SU-DHL-6 (cell line): ENCODE results near the gene FAM200B.

ENCODE experiments used
- H2AFZ ChIP-seq: fragments of 200-600 bp; sonication (generic); 2 replicates; pipeline ENCODE4 v1.6.1; 2014; ENCODE audit warnings: low read depth, mild to moderate bottlenecking, moderate library complexity, mixed read lengths, antibody characterized with exemption, low read length; ENCODE audit not compliant: severe bottlenecking
- H3F3A ChIP-seq: fragments of 200-600 bp; shearing (Covaris generic); 2 replicates; pipeline ENCODE4 v1.6.0; 2016; ENCODE audit warnings: antibody characterized with exemption, mild to moderate bottlenecking; ENCODE audit not compliant: insufficient read depth
- H3K27ac ChIP-seq: fragments of 200-600 bp; sonication (generic); 2 replicates; pipeline ENCODE4 v1.5.1; 2016; ENCODE audit warnings: low read depth, mild to moderate bottlenecking, low read length, moderate library complexity, mixed read lengths
- H3K27me3 ChIP-seq: fragments of 200-600 bp; sonication (generic), shearing (Covaris generic); 2 replicates; pipeline ENCODE4 v1.6.0; 2014; ENCODE audit warnings: mild to moderate bottlenecking, low read length
- H3K36me3 ChIP-seq: fragments of 200-600 bp; sonication (generic); 2 replicates; pipeline ENCODE4 v1.6.1; 2014; ENCODE audit warnings: mild to moderate bottlenecking, low read length, mixed read lengths
- H3K4me2 ChIP-seq: fragments of 300-600, 200-600 bp; shearing (Covaris generic), sonication (generic); 2 replicates; pipeline ENCODE4 v1.6.0; 2014; ENCODE audit warnings: low read length, low read depth, mild to moderate bottlenecking; ENCODE audit not compliant: poor library complexity, severe bottlenecking
- H3K4me3 ChIP-seq: fragments of 200-600 bp; sonication (generic); 2 replicates; pipeline ENCODE4 v1.5.1; 2014; ENCODE audit warnings: antibody characterized with exemption, low read length, mild to moderate bottlenecking, mixed read lengths; ENCODE audit not compliant: insufficient read depth, poor library complexity, severe bottlenecking
- H3K79me2 ChIP-seq: fragments of 200-600 bp; sonication (generic); 2 replicates; pipeline ENCODE4 v1.6.1; 2014; ENCODE audit warnings: mild to moderate bottlenecking, low read length, moderate library complexity; ENCODE audit not compliant: insufficient read depth
- H3K9ac ChIP-seq: fragments of 200-600 bp; sonication (generic); 2 replicates; pipeline ENCODE4 v1.7.0; 2014; ENCODE audit warnings: mild to moderate bottlenecking, low read length
- H3K9me2 ChIP-seq: fragments of 200-600 bp; sonication (generic); replicated peaks from 2 replicates; pipeline ENCODE4 v1.6.1; 2014; ENCODE audit warnings: low read length; ENCODE audit not compliant: insufficient read depth
- H3K9me3 ChIP-seq: fragments of 200-600 bp; sonication (generic); 2 replicates; pipeline ENCODE4 v1.6.1; 2014; ENCODE audit warnings: low read length, mixed read lengths; ENCODE audit not compliant: insufficient read depth
- H4K20me1 ChIP-seq: fragments of 200-600 bp; sonication (generic); 2 replicates; pipeline ENCODE4 v1.6.1; 2014; ENCODE audit warnings: low read depth, mild to moderate bottlenecking, antibody characterized with exemption, low read length, moderate library complexity, mixed read lengths
- CTCF ChIP-seq: fragments of 200-600 bp; sonication (generic); IDR thresholded peaks from one replicate; pipeline ENCODE4 v1.5.1; 2017; ENCODE audit warnings: antibody characterized with exemption, mild to moderate bottlenecking, low read length, moderate library complexity; ENCODE audit not compliant: insufficient read depth, poor library complexity, severe bottlenecking
- EZH2phosphoT487 ChIP-seq: fragments of 200-600 bp; sonication (generic), shearing (Covaris generic); conservative IDR thresholded peaks from 2 replicates; pipeline ENCODE4 v1.6.1; 2018; ENCODE audit warnings: mild to moderate bottlenecking, antibody characterized with exemption, low read length, moderate library complexity, mixed read lengths

The FAM200B gene

GRCh38 chr4:15675356-15675755, 6.3 kb upstream of the FAM200B start:
- Histone ChIP-seq H3K36me3 (peaks cover 7% of the 10 kb centered on the region; the same call in 1 of the 2 replicates), H3K4me2 (peak overlapping the region; percentile 79), H3K9me2 (no peaks in the 10 kb centered on the region), H3K9me3 (no peaks in the 10 kb centered on the region), H3K79me2 (peaks cover 93% of the 10 kb centered on the region), H3K9ac (no peak overlapping the region; the same call in 1 of the 2 replicates), H3K27ac (peak overlapping the region; percentile 49), H3K27me3 (no peaks in the 10 kb centered on the region), H3F3A (peaks cover 32% of the 10 kb centered on the region), H3K4me3 (no peak overlapping the region), H4K20me1 (no peaks in the 10 kb centered on the region), H2AFZ (no peak overlapping the region)
- TF ChIP-seq CTCF (no peak), EZH2phosphoT487 (no peak)

- H3K4me2 ChIP-seq = peak overlapping the region; percentile 79
- H3F3A ChIP-seq = peaks cover 32% of the 10 kb centered on the region
- H3K9me3 ChIP-seq = no peaks in the 10 kb centered on the region
- H4K20me1 ChIP-seq = no peaks in the 10 kb centered on the region
- no peak overlapping the region for H2AFZ ChIP-seq
- H3K9me2 ChIP-seq = no peaks in the 10 kb centered on the region
- peaks cover 7% of the 10 kb centered on the region; the same call in 1 of the 2 replicates for H3K36me3 ChIP-seq
- no peaks in the 10 kb centered on the region for H3K27me3 ChIP-seq
- H3K79me2 ChIP-seq = peaks cover 96% of the 10 kb centered on the region
- H3K9ac ChIP-seq = no peak overlapping the region
- H3K27ac ChIP-seq = peak overlapping the region; percentile 49
- H3K4me3 ChIP-seq = no peak overlapping the region
- TF ChIP-seq EZH2phosphoT487 (no peak), CTCF (no peak)
Observed at GRCh38 chr4:15676039-15676438, 5.6 kb upstream of the FAM200B start.

- Histone ChIP-seq H3K27me3 (no peaks in the 10 kb centered on the region), H3K27ac (peak overlapping the region; percentile 49; the same call in 1 of the 2 replicates), H4K20me1 (no peaks in the 10 kb centered on the region), H3F3A (peaks cover 32% of the 10 kb centered on the region), H3K79me2 (peaks cover 94% of the 10 kb centered on the region), H3K9ac (no peak overlapping the region), H3K4me3 (no peak overlapping the region), H3K36me3 (peaks cover 7% of the 10 kb centered on the region; the same call in 1 of the 2 replicates), H3K9me3 (no peaks in the 10 kb centered on the region), H3K9me2 (no peaks in the 10 kb centered on the region), H2AFZ (no peak overlapping the region), H3K4me2 (peak overlapping the region; percentile 79)
- TF ChIP-seq CTCF = no peak
- TF ChIP-seq EZH2phosphoT487 = no peak
Observed at GRCh38 chr4:15676899-15677298, 4.7 kb upstream of the FAM200B start.
